ENCODE measurements around the gene FOXC1. TPM values are rescaled to one million over a fixed set of nuclear protein-coding genes. Genes with fewer than 3 reads are reported as not detected.

Gene FOXC1
- total and polyA plus RNA-seq, 4 donors, result 0.08 to 0.33 (median 0.14) TPM

DNA sequence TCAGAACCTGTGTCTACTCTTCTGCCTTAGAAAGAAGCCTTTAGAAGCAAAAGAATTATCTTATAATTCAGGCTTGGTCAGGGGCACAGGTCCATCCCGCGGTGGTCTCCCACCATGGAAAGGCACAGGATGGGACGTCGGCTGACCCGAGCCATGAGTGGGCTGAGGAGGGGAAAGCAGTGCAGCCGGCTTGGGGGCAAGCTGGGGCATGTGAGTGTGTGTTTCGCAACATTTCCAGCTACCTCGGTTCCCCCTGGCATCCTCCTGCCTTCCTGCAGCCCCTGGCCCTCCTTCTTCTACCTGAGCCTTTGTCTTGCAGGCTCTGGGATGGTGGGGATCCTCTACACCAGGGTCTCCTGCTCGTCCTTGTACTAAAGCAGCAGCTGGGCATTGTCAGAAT, 29.1 kb upstream of the FOXC1 start:
- no peak overlapping the region for H3K27ac ChIP-seq (ENCODE audit: low read depth in 1 of 2, low read length in 2 of 2)
- no peak overlapping the region for H3K4me3 ChIP-seq (ENCODE audit: low read depth in 1 of 3, low read length in 3 of 3)
- TF ChIP-seq FOXA2 (IDR thresholded peaks at IDR 0.05) (no peak), HNF4A (conservative IDR thresholded peaks at IDR 0.05) (no peak), YY1 (IDR thresholded peaks at IDR 0.05) (no peak), NR2F2 (IDR thresholded peaks at IDR 0.05) (no peak), RAD21 (IDR thresholded peaks at IDR 0.05) (no peak), SP1 (IDR thresholded peaks at IDR 0.05) (no peak), JUND (IDR thresholded peaks at IDR 0.05) (no peak), RXRA (IDR thresholded peaks at IDR 0.05) (no peak), TAF1 (conservative IDR thresholded peaks at IDR 0.05) (no peak), HNF4G (IDR thresholded peaks at IDR 0.05) (no peak), EGR1 (IDR thresholded peaks at IDR 0.05; ENCODE audit: low read depth in 2 of 2) (no peak), FOXA1 (IDR thresholded peaks at IDR 0.05) (no peak)
- TF ChIP-seq, protein P1, sequence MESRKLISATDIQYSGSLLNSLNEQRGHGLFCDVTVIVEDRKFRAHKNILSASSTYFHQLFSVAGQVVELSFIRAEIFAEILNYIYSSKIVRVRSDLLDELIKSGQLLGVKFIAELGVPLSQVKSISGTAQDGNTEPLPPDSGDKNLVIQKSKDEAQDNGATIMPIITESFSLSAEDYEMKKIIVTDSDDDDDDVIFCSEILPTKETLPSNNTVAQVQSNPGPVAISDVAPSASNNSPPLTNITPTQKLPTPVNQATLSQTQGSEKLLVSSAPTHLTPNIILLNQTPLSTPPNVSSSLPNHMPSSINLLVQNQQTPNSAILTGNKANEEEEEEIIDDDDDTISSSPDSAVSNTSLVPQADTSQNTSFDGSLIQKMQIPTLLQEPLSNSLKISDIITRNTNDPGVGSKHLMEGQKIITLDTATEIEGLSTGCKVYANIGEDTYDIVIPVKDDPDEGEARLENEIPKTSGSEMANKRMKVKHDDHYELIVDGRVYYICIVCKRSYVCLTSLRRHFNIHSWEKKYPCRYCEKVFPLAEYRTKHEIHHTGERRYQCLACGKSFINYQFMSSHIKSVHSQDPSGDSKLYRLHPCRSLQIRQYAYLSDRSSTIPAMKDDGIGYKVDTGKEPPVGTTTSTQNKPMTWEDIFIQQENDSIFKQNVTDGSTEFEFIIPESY (IDR thresholded peaks at IDR 0.05), result no peak
- TF ChIP-seq, protein P2, sequence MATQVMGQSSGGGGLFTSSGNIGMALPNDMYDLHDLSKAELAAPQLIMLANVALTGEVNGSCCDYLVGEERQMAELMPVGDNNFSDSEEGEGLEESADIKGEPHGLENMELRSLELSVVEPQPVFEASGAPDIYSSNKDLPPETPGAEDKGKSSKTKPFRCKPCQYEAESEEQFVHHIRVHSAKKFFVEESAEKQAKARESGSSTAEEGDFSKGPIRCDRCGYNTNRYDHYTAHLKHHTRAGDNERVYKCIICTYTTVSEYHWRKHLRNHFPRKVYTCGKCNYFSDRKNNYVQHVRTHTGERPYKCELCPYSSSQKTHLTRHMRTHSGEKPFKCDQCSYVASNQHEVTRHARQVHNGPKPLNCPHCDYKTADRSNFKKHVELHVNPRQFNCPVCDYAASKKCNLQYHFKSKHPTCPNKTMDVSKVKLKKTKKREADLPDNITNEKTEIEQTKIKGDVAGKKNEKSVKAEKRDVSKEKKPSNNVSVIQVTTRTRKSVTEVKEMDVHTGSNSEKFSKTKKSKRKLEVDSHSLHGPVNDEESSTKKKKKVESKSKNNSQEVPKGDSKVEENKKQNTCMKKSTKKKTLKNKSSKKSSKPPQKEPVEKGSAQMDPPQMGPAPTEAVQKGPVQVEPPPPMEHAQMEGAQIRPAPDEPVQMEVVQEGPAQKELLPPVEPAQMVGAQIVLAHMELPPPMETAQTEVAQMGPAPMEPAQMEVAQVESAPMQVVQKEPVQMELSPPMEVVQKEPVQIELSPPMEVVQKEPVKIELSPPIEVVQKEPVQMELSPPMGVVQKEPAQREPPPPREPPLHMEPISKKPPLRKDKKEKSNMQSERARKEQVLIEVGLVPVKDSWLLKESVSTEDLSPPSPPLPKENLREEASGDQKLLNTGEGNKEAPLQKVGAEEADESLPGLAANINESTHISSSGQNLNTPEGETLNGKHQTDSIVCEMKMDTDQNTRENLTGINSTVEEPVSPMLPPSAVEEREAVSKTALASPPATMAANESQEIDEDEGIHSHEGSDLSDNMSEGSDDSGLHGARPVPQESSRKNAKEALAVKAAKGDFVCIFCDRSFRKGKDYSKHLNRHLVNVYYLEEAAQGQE (IDR thresholded peaks at IDR 0.05), result no peak
- TF ChIP-seq, protein P3, sequence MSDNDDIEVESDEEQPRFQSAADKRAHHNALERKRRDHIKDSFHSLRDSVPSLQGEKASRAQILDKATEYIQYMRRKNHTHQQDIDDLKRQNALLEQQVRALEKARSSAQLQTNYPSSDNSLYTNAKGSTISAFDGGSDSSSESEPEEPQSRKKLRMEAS (IDR thresholded peaks at IDR 0.05), result no peak
- TF ChIP-seq, protein P4, sequence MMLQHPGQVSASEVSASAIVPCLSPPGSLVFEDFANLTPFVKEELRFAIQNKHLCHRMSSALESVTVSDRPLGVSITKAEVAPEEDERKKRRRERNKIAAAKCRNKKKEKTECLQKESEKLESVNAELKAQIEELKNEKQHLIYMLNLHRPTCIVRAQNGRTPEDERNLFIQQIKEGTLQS (IDR thresholded peaks at IDR 0.05), result no peak
- no peak for DNase-seq (ENCODE audit: low spot score)
- no peaks in the 10 kb centered on the region for H3K27me3 ChIP-seq (ENCODE audit: control insufficient read depth in 4 of 4, insufficient read depth in 4 of 4, low read length in 3 of 4)
- 75% methylated on average over 9 of the region's 9 CpGs for WGBS
- H3K9ac ChIP-seq (ENCODE audit: low read depth in 1 of 2, low read length in 2 of 2), result no peak overlapping the region
- H3K9me3 ChIP-seq (ENCODE audit: control insufficient read depth in 4 of 4, low read length in 3 of 4), result no peaks in the 10 kb centered on the region
- H3K36me3 ChIP-seq (ENCODE audit: control insufficient read depth in 4 of 4, insufficient read depth in 3 of 4, low read depth in 1 of 4, low read length in 3 of 4), result no peaks in the 10 kb centered on the region
- H3K4me1 ChIP-seq (ENCODE audit: control insufficient read depth in 4 of 4, insufficient read depth in 4 of 4, low read length in 3 of 4), result no peaks in the 10 kb centered on the region

DNA sequence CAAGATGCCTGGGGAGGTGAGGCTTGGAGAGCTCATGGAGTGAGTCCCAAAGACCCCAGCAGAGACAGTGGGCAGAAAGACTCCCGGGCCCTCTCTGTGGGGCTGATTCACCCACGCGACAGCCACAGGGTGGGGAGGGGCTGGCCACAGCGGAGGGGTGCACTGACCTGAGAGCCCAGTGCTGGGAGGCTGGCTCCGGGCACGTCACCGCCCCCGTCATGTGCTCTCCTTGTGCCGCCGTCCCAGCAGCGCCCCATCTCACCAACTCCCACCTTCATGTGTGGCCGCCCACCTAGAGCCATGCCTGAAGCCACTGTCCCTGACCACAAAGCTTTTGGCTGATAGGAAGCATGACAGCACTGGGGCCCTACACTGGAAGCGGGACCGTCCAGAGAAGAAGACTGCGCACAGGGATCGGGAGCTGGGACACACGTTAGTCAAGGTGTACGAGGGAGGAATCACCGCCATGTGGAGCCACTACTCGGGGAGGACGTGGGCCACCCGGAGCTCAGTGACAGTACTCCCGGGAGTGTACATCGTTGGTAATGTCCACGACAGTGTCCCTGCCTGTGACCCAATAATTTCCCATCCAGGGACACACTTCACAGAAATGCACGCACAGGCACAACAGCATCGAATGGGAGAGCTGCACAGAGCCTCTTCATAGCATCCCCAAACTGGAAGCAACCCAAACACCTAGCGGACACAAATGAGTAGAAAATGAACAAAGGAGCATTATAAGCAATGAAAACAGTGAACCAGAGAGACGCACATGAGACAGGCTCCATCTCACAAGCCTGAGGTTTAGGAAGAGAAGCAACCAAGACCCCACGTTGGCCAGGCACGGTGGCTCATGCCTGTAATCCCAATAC, 28.4 kb upstream of the FOXC1 start:
- H3K4me3 ChIP-seq (ENCODE audit: low read depth in 1 of 3, low read length in 3 of 3), result no peak overlapping the region
- 90% methylated on average over 31 of the region's 31 CpGs for WGBS
- no peaks in the 10 kb centered on the region for H3K4me1 ChIP-seq (ENCODE audit: control insufficient read depth in 4 of 4, insufficient read depth in 4 of 4, low read length in 3 of 4)
- DNase-seq (ENCODE audit: low spot score), result no peak
- no peaks in the 10 kb centered on the region for H3K9me3 ChIP-seq (ENCODE audit: control insufficient read depth in 4 of 4, low read length in 3 of 4)
- no peak overlapping the region for H3K27ac ChIP-seq (ENCODE audit: low read depth in 1 of 2, low read length in 2 of 2)
- no peaks in the 10 kb centered on the region for H3K36me3 ChIP-seq (ENCODE audit: control insufficient read depth in 4 of 4, insufficient read depth in 3 of 4, low read depth in 1 of 4, low read length in 3 of 4)
- TF ChIP-seq FOXA1 (IDR thresholded peaks at IDR 0.05), result no peak
- no peak for TF ChIP-seq EGR1 (IDR thresholded peaks at IDR 0.05; ENCODE audit: low read depth in 2 of 2)
- TF ChIP-seq, protein P5, sequence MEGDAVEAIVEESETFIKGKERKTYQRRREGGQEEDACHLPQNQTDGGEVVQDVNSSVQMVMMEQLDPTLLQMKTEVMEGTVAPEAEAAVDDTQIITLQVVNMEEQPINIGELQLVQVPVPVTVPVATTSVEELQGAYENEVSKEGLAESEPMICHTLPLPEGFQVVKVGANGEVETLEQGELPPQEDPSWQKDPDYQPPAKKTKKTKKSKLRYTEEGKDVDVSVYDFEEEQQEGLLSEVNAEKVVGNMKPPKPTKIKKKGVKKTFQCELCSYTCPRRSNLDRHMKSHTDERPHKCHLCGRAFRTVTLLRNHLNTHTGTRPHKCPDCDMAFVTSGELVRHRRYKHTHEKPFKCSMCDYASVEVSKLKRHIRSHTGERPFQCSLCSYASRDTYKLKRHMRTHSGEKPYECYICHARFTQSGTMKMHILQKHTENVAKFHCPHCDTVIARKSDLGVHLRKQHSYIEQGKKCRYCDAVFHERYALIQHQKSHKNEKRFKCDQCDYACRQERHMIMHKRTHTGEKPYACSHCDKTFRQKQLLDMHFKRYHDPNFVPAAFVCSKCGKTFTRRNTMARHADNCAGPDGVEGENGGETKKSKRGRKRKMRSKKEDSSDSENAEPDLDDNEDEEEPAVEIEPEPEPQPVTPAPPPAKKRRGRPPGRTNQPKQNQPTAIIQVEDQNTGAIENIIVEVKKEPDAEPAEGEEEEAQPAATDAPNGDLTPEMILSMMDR (IDR thresholded peaks at IDR 0.05; ENCODE audit: low read depth, low read length, missing input control), result no peak
- TF ChIP-seq, protein P4 (IDR thresholded peaks at IDR 0.05), result no peak
- TF ChIP-seq, protein P3 (IDR thresholded peaks at IDR 0.05), result no peak
- TF ChIP-seq NR2F2 (IDR thresholded peaks at IDR 0.05), result no peak
- no peak for TF ChIP-seq FOXA2 (IDR thresholded peaks at IDR 0.05)
- H3K27me3 ChIP-seq (ENCODE audit: control insufficient read depth in 4 of 4, insufficient read depth in 4 of 4, low read length in 3 of 4), result no peaks in the 10 kb centered on the region
- H3K9ac ChIP-seq (ENCODE audit: low read depth in 1 of 2, low read length in 2 of 2), result no peak overlapping the region
